ENCODE data around the gene PPP1R12B. TPM values are rescaled to one million over a fixed set of nuclear protein-coding genes. Genes with fewer than 3 reads are reported as not detected.
"Not testable (repeated sequence)": the region's sequence is repeated elsewhere in the genome, so short reads cannot be mapped to it uniquely, and the experiment has no call there.

PPP1R12B gene
- total RNA-seq, 4 donors from 2014 or later = 197 to 386 (median 303) TPM

- no peak for TF ChIP-seq CTCF (IDR thresholded peaks at IDR 0.05)
- TF ChIP-seq POLR2A (IDR thresholded peaks at IDR 0.05) = no peak
- no peak overlapping the region for H3K27ac ChIP-seq
- intact Hi-C loops (cut with DNase I; ENCODE audit: low total_unique reads) = no loop called here
- H3K27me3 ChIP-seq = no peaks in the 10 kb centered on the region
- no peaks in the 10 kb centered on the region for H3K36me3 ChIP-seq
- no peak overlapping the region for H3K4me3 ChIP-seq
- DNase-seq = no peak
- no peaks in the 10 kb centered on the region for H3K4me1 ChIP-seq
- H3K9me3 ChIP-seq = no peaks in the 10 kb centered on the region
These were observed 122.7 kb downstream of the PPP1R12B start for GRCh38 chr1:202471246-202471645.

- H3K27me3 ChIP-seq; H3K9me3 ChIP-seq; DNase-seq; H3K4me1 ChIP-seq; H3K27ac ChIP-seq; intact Hi-C loops (cut with DNase I; ENCODE audit: low total_unique reads); H3K36me3 ChIP-seq; H3K4me3 ChIP-seq: not testable (repeated sequence)
These were observed 124.0 kb downstream of the PPP1R12B start for GRCh38 chr1:202472347-202473124.

- H3K36me3 ChIP-seq = not testable (repeated sequence)
These were observed 125.0 kb downstream of the PPP1R12B start for GRCh38 chr1:202473266-202474045.

GRCh38 chr1:202479661-202480060 is 131.2 kb downstream of the PPP1R12B start:
- H3K9me3 ChIP-seq; H3K27me3 ChIP-seq; H3K27ac ChIP-seq; DNase-seq; intact Hi-C loops (cut with DNase I; ENCODE audit: low total_unique reads); H3K36me3 ChIP-seq; H3K4me3 ChIP-seq; H3K4me1 ChIP-seq: not testable (repeated sequence)

More at GRCh38 chr1:202473266-202474045, 125.0 kb downstream of the PPP1R12B start:
- DNase-seq; H3K4me3 ChIP-seq; H3K4me1 ChIP-seq; H3K27me3 ChIP-seq; H3K9me3 ChIP-seq; H3K27ac ChIP-seq; intact Hi-C loops (cut with DNase I; ENCODE audit: low total_unique reads): not testable (repeated sequence)

GRCh38 chr1:202480640-202481039 is 132.1 kb downstream of the PPP1R12B start:
- DNase-seq; H3K27me3 ChIP-seq; intact Hi-C loops (cut with DNase I; ENCODE audit: low total_unique reads); H3K4me3 ChIP-seq; H3K36me3 ChIP-seq; H3K9me3 ChIP-seq; H3K27ac ChIP-seq; H3K4me1 ChIP-seq: not testable (repeated sequence)

- H3K27ac ChIP-seq; H3K36me3 ChIP-seq; H3K9me3 ChIP-seq; H3K4me3 ChIP-seq; intact Hi-C loops (cut with DNase I; ENCODE audit: low total_unique reads); H3K4me1 ChIP-seq; DNase-seq; H3K27me3 ChIP-seq: not testable (repeated sequence)
These were observed 134.9 kb downstream of the PPP1R12B start for GRCh38 chr1:202483362-202483761.

GRCh38 chr1:202484032-202484431 is 135.5 kb downstream of the PPP1R12B start:
- H3K4me1 ChIP-seq; DNase-seq; H3K9me3 ChIP-seq; H3K27me3 ChIP-seq; H3K36me3 ChIP-seq; H3K27ac ChIP-seq; H3K4me3 ChIP-seq; intact Hi-C loops (cut with DNase I; ENCODE audit: low total_unique reads): not testable (repeated sequence)

GRCh38 chr1:202484820-202485219 is 136.3 kb downstream of the PPP1R12B start:
- not testable (repeated sequence) for H3K4me3 ChIP-seq, H3K27ac ChIP-seq

GRCh38 chr1:202488178-202488649 is 139.7 kb downstream of the PPP1R12B start:
- H3K9me3 ChIP-seq; H3K27me3 ChIP-seq; intact Hi-C loops (cut with DNase I; ENCODE audit: low total_unique reads); H3K27ac ChIP-seq; H3K4me3 ChIP-seq; H3K4me1 ChIP-seq; DNase-seq; H3K36me3 ChIP-seq: not testable (repeated sequence)

More at GRCh38 chr1:202484820-202485219, 136.3 kb downstream of the PPP1R12B start:
- intact Hi-C loops (cut with DNase I; ENCODE audit: low total_unique reads); H3K4me1 ChIP-seq; DNase-seq; H3K9me3 ChIP-seq; H3K36me3 ChIP-seq; H3K27me3 ChIP-seq: not testable (repeated sequence)

GRCh38 chr1:202489101-202489500 is 140.6 kb downstream of the PPP1R12B start:
- intact Hi-C loops (cut with DNase I; ENCODE audit: low total_unique reads); H3K4me1 ChIP-seq; H3K27me3 ChIP-seq; H3K27ac ChIP-seq; H3K36me3 ChIP-seq; H3K9me3 ChIP-seq; DNase-seq; H3K4me3 ChIP-seq: not testable (repeated sequence)

GRCh38 chr1:202493112-202493511 is 144.6 kb downstream of the PPP1R12B start:
- H3K36me3 ChIP-seq, H3K27ac ChIP-seq, DNase-seq, H3K4me3 ChIP-seq, H3K27me3 ChIP-seq, H3K9me3 ChIP-seq, H3K4me1 ChIP-seq: not testable (repeated sequence)
- intact Hi-C loops (cut with DNase I; ENCODE audit: low total_unique reads) = loop anchor here (10.0 kb wide), 1 partner anchor 112 kb away; no protein-coding TSS in a partner anchor

Data from uterus (tissue), 4 donors.